Amniotic stem cell (primary cell): ENCODE results near the gene ABCA2.
"Not testable (repeated sequence)": the region's sequence is repeated elsewhere in the genome, so short reads cannot be mapped to it uniquely, and the experiment has no call there.

Source experiments
- DNase-seq: peaks from one replicate; lab custom pipeline; 2025; lab: John Stamatoyannopoulos, UW

Gene ABCA2

DNA sequence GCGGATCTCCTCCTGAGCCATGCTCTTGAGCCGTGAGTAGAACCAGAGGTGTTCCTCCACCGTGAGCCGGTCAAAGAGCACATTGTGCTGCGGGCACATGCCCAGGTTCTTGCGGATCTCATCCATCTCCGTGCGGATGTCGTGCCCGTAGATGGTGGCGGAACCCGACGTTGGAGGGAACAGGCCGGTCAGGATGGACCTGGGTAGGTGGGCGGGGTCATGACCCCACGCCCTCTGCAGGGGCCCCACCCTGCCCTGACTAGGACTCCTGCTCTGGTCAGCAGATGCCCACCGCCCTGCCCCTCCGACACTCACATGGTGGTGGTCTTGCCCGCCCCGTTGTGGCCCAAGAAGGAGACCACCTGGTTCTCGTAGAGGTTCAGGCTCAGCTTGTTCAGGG is 12.1 kb downstream of the ABCA2 start:
- DNase-seq: no peak

DNA sequence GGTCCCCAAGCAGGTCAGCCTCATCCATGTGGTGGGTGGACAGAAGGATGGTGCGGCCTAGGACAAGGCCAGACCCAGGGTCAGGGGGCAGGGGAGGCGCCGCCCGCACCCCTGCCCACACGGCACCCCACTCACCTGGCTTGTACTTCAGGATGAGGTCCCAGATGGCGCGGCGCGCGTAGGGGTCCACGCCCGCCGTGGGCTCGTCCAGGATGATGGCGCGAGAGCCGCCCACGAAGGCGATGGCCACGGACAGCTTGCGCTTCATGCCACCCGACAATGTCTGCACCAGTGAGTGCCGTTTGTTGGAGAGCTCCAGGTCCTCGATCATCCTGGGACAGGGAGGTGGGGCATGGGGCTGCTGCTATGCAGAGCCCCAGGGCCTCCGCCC is 12.5 kb downstream of the ABCA2 start:
- DNase-seq: no peak

DNA sequence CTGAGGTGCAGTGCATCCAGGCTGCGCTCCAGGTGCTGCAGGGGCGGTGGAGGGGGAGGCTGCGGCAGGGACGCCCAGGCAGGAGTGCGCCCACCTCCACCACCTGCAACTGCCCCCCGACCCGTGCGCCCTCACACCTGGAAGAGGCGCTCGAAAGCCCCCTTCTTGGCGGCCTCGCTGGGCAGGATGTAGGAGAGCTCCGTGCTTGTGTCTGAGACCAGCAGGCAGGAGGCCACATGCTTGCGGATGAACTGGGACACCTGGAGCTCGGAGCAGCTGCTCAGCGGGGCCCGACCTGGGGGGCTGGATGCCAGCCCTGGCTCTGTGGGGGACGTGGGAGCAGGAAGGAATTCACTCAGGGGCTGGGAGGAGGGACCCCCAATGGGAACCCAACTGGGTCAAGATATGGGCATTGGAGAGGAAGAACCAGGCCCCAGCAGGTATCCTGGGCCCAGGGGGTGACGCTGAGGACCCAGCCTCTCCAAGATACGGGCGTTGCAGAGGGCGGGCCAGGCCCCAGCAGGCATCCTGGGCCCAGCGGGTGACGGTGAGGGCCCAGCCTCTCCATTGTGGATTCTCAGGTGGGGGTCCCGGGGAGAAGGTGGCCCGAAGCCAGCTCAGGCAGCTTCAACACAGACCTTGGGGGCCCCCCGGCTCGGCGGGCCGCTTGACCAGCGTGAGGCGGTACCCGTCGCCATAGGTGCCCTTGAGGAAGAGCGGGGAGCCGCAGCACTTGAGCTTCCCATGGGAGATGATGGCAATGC is 13.1 kb downstream of the ABCA2 start:
- no peak for DNase-seq

DNA sequence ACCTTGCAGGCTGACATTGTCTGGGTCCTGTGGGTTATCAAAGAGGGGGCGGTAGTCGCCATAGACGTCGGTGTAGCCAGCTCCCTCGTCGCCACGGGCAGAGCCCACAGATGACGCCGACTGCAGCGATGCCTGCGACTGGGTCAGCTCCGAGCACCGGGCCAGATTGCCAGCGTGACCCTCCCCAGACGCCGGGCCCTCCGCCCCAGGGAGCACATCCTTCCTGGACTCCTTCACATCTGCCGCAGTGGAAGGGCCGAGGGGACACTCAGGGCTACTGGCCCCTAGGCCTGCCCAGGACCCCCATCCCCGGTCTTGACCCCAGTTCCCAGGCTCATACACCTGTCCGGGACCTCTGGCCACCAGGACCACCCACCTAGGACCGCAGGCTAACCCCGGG is 13.9 kb downstream of the ABCA2 start:
- no peak for DNase-seq

DNA sequence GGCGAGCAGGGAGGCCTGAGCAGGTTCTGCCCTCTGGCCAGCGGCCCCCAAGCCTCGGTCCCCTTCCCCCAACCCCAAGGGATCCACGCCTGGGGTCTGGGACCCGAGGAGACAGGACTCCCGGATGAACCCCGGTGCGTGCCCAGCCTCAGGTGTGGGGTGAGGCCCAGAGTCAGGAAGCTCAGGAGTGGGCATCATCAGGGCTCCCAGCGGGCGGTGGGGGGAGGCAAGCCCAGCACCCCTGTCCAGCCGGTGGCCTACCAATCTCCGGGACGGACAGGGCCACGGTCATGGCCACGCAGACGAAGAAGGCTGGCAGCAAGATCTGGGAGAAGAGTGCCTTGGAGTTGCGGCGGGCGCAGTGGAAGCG is 14.5 kb downstream of the ABCA2 start:
- no peak for DNase-seq

DNA sequence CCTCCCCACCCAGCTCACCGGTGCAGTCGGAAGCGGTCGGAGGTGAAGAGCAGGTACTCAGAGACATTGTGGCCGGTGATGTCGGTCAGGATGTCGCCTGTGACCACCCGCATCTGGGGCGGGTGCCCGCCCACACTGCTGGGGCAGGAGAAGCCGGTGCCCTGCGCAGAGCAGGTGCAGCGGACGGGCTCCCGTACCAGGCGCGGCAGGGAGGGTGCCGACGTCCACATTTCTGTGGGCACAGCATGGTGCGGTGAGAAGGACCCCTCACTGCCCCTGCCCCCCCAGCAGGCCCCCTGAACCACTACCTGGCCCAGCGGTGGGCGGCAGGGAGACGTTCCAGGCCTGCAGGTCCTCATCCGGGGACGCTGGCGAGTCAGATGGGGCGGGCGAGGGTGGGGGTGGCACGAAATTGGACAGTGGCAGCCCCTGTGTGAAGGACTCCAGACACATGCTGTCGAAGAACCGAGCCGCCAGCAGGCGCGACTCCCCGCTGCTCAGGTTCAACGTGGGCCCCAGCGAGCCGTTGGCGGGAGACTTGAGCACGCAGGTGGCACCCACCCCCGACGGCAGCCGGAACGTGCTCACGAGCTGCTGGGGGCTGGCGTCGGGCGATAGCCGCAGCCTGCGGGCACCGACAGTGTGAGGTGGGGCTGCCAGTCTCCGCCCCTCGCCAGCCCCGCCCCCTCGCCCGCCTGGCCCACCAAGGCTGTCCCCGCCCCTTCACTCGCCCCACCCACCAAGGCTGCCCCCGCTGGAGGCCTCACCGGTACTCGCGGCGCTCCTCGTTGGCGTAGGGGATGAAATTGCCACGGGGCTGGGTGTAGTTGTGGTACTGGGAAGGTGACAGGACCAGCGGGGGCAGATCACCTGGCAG is 15.1 kb downstream of the ABCA2 start:
- DNase-seq: no peak

DNA sequence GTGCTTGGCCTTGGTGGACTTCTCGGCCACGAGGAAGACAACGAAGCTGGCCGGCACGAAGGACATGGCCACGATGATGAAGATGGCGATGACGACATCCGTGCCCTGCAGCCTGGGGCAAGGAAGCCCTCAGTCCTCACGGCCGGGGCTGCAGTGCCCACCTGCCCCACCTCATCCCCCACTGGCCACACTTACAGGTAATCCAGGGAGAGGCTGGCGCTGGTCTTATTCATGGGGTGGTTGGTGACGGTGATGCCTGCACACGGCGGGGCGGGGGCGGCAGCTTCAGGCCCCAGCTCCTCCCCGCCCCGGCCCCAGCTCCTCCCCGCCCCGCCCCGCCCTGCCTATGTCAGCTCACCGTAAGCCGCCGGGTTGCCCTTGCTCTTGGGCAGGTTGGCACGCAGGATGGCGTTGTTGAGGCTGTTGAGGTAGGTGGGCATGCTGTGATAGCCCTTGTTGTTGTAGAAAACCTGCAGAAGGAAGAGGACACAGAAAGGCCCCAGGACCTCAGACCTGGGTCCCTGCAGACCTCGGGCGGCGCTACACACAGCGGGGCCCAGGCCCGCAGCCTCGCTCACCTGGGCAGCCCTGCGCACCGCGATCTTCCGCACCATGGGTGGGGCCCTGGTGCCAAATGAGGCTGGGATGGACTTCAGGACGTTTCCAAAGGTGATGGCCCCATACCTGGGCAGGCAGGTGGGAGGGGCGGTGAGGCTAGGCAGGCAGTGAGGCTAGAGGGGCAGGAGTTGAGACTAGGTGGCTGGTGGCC is 15.9 kb downstream of the ABCA2 start:
- no peak for DNase-seq

DNA sequence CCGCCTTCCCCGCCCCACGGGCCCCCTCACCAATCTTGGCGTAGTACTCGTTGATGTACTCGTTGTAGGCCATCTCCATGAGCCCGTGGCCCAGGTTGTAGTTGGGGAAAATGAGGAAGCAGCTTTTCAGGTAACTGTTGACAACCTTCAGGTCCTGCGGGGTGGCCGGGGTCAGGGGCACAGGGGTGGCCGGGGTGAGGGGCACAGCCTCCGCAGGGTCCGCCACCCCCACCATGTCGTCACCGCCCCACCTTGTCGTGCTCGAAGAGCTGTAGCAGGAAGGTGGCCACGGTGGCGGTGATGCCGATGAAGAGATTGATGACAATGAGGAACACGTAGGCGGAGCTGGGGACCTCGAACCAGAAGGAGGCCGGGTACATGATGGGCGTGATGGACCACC is 16.9 kb downstream of the ABCA2 start:
- DNase-seq: no peak

DNA sequence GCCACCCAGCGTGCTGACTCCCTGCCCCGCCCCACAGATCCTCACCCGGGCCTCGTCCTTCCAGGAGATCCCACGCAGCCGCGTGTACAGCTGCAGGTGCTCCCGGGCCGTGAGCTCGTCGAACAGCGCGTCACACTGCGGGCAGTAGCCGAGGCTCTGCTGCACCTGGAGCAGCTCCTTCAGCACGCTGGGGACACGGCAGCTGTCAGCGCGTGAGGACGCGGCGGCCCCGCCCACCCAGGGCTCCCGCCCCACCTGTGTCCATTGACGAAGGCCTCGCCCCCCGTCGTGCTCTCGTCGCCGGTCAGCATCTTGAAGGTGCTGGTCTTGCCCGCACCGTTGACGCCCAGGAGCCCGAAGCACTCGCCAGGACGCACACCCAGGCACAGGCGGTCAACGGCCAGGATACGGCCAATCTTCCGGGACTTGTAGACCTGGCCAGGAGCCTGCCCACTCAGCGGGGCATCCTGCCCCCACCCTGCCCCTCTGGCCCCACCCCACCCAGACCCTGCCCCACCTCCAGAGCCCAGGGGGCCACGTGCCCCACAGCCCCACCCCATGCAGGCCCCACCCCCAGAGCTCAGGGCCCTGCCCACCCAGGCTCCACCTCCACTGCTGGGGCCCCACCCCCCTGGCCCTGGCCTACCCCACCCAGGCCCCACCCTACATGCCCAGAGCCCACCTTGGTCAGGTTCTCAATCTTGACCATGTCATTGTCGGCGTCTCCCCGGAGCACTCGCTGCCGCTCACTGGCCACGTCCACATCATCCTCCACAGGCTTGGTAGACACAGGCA is 17.9 kb downstream of the ABCA2 start:
- DNase-seq: no peak

DNA sequence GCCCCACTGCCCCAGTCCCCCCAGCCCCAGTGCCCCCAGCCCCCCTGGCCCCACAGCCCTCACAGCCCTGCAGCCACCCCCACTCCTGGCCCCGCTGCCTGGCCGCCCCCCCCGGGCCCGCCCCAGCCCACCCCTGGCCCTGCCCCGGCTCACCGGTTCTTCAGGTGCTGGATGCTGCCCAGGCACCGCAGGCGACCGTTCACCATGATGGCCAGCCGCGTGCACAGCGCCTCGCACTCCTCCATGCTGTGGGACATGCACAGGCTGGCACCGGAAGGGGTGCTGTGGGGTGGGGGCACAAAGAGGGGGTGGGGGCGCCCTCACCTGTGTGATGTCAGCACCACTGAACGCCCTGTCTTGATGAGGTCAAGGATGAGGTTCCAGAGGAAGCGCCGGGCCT is 18.8 kb downstream of the ABCA2 start:
- DNase-seq: no peak

DNA sequence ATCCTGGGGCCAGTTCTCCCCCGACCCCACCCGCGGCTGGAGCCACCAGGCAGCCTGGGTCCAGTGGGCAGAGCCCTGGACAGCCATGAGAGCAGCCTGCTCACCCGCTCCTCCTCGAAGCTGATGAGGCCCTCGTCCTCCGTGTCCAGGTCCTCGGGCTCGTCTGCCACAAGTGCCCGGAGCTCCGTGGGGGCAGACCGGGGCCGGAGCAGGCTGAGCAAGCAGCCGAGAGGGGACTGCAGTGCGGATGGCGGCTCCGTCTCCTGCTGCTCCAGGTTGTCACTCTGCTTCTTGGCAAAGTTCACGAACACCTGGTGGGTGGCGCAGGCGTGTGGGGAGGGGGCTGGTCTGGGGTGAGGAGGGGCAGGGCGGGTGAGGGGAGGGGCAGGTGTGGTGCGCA is 19.7 kb downstream of the ABCA2 start:
- no peak for DNase-seq

DNA sequence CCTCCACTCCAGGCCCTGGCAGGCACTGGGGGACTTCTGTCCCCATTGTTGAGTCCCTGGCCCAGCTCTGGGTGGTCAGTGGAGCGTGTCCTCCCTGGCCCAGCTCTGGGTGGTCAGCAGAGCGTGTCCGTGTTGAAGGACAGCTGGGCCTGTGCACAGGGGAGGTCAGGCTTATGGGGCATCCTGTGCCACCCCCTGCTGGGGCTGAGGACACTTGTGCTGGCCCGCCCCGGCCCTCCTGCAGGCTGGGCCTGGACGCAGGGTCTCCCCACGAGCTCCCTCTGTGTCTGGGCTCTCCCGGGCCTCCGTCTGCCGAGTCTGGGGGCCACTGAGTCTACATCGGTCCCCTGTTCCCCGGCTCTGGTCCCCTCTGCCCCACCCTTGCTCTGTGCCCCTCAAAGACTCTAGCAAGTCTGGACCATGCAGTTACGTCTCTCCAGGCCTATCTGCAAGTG is 20.2 kb downstream of the ABCA2 start:
- no peak for DNase-seq

DNA sequence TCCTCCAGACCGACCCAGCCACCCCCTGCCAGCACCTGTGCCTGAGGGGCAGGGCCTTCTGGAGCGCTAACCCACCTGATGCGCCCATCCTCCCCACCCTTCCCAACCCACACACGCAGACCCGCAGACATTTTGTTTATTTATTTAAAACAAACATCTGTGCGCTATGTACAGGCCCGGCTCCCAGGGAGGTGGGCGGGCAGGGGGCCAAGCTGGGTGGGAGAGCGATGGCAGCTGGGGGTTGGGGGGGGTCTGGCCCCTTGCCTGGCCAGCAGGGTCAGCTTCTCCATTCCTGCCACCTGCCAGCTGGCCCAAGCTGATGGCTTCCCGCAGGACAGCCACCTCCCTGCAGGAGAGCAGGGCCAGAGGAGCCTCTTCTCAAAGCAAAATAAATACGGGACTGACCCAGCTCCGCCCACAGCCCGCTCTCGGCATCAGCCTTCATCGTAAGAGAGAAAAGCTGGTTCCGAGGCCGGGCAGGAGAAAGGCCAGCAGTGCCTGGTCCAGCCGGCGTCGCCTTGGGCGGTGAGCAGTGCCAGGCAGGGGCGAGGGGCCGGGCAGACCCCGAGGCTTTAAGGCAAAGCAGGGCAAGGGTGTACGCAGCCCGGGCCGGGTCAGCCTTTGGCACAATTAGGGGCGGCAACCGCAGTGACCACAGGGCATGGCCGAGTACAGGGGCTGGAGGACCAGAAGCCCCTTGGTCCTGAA is 20.8 kb downstream of the ABCA2 start:
- no peak for DNase-seq

DNA sequence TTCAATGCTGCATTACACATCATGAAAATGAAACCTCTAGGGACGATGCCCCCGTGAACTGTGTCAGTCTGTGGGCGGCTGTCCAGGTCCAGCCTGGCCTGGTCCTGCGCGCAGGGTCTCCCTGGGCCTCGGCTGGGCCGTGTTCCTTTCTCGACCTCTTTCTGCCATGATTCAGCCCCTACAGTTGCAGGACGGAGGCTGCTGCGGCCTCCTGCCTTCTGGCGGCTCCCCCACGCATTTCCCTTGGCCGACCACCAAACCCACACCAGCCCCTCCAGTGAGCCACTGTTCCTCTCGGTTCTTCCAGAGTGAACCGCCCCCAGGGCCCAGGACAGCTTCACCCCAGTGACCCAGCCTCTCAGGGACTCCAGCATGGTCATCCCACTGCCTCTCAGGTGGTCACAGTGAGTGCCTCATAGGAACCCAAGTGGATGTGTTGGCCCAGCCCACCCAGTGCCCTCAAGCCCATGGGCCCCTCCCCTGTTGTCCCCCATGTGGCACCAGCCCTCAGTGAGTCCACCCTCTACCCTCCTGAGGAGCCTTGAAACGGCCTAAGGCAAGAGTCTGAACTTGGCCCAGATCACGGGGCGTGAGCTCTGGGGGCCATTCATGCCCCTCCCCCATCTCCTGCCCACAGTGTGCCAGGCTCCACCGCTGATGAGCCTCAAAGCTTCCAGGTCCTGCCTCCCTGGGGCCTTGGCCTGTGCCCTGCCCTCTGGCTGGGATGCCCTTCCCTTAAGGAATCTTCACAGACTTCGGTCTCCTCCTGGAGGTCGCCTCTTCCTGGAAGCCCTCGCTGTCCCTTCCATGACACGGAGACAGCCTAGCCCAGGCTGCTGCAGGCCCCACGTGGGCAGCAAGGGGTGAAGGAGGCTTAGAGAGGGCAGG is 21.7 kb downstream of the ABCA2 start:
- DNase-seq: no peak

DNA sequence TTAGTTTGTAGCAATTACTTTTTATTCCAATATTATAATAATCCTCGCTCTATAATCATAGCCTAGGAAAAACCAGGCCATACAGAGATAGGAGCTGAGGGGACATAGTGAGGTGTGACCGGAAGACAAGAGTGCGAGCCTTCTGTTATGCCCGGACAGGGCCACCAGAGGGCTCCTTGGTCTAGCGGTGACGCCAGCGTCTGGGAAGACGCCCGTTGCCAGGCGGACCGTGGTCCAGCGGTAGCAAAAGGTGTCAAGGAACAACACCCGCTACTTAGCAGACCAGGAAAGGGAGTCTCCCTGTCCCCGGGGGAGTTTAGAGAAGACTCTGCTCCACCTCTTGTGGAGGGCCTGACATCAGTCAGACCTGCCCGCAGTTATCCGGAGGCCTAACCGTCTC is 23.8 kb downstream of the ABCA2 start:
- DNase-seq: not testable (repeated sequence)

DNA sequence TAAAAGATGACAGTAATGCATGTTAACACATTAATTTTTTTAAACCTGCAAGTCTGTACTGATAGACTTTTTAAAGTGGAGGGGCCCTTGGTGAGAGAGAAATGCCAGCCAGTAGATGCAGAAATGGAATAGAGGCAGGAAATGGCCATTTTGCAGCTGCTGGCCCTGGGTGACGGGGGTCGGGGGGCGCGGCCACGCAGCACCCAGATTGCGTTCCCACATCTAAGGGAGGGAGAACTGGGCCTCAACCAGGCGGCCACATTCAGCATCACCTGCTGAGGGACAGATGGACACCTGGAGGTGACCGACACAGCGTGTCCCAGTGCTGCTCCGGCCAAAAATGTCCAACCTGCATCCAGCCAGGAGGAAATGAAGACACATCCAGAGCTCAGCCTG is 25.4 kb downstream of the ABCA2 start:
- no peak for DNase-seq

DNA sequence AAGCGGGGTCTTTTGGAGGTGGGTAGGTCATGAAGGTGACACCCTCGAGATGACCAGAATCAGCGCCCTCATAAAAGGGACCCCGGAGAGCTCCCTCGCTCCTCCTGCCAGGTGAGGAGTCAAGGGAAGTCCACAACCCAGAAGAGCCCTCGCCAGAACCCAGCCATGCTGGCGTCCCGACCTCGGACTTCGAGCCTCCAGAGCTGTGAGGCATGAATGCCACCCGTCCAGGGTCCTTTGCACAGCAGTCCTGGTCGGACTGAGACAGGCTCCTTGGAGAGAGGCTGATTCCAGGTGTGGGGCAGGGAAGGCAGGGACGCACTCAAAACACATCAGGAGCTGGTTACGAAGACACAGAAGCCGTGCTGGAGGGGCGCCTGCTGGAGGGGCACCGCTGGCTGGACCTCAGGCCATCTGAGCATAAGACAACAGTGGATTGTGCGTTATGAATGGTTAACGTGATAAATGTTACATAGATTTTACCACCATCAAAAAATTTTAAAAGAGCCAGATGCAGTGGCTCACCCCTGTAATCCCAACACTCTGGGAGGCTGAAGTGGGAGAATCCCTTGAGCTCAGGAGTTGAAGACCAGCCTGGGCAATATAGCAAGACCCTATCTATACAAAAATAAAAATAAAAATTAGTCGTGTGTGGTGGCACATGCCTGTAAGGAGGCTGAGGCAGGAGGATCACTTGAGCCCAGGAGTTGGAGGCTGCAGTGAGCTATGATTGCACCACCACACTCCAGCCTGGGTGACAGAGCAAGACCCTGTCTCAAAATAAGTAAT is 26.0 kb downstream of the ABCA2 start:
- DNase-seq: no peak

DNA sequence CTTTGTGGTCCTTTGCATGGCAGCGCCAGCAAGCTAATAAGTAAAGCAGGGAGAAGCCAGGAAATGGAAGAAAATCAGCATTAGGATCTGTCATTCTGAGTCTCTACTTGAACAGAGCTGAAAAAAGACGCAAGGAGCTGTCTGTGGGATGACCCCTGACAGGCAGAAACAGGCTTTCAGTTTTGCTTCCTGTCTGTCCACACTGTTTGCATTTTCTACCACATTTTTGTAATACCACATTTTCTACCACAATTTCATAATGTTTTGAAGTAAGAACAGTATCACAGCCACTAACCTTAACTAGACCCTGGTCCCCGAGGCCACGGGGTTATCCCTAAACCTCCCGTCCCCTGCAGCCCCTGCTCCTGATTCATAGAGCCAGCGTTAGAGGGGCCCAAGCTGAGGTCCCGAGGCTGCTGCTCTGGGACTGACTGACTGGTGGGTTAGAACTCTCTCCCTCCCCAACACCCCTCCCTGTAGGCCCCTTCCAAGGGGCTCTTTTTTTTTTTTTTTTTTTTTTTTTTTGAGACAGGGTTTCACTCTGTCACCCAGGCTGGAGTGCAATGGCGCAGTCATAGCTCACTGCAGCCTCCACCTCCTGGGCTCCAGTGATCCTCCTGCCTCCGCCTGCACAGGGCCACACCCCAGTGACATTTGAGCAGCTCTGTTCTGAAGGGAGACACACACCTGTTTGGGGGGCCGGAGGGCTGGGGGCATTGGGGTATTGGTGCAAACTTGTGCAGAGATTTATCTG is 27.7 kb downstream of the ABCA2 start:
- DNase-seq: no peak

DNA sequence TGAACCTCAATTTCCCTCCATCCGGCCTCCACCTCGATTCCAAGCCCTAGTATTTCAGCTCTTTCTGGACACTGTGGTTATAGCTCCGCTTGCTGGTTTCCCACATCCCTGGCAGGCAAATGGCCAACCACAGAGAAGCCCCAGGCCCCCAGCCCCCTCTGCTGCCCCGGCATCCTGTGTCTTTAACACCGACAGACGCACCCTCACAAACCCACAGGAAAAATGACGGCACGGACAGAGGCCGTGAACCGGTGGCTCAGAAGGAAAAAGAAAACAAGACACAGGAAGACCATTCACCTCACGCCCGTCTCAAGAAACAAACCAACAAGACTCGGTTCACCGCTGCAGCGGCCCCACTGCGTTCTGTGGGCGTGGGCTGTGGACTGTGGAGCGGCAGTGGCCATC is 30.2 kb downstream of the ABCA2 start:
- DNase-seq: no peak
